HG03097 (cell line): ENCODE measurements around the gene ARMC6.
A peak's percentile ranks its signal among the peaks of the same experiment; 100 is the strongest.
"Not testable (repeated sequence)": the region's sequence is repeated elsewhere in the genome, so short reads cannot be mapped to it uniquely, and the experiment has no call there.

Experiments used
- ATAC-seq: cut with Tn5 transposase; IDR thresholded peaks from one replicate; pipeline ENCODE4 v1.9.1; 2021; ENCODE audit not compliant: unreplicated experiment, low FRiP score

ARMC6 gene

DNA sequence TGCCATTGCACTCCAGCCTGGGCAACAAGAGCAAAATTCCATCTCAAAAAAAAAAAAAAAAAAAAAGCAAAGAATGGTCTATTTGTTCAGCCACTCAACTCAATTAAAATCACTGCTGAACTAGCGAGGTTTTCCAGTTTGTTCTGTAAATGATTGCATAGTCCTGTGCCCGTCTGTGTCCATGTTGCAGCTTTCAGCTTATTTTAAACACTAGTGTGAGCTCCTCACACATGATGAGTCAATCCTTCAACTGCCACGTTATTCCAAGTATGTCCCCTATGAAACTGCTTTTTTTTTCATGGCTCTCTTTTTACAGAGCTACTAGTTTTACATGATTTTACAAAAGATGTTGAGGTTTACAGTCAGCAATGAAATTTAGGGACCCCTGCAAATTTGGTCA is 12.3 kb upstream of the ARMC6 start:
- no peak for ATAC-seq

DNA sequence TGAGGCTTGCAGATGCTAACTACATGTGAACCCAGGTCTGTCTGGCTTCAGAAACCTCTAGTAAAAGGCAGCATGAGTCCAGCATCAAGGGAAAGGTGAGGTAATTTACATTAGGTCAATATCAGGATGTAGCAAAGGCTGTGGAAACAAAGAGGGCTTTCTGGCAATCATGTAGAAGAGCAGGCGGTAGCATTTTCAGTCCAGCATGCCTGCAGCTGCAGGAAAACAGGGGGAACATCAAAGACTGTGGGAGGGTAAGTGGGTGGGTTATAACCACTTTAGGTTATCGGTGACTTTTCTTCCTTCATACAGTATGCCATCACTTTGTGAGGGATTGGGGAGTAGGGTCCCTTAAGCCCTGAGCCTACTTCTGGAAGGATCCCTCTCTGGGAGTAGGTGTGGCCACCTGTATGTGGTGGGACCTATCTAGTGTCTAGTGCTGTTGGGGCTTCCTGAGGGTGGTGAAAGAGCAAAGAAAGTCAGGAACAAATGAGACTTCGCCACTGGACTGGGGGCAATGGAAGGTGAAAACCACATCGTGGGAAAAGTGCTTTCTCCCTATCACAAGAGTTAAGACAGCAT is 10.9 kb upstream of the ARMC6 start:
- no peak for ATAC-seq

- not testable (repeated sequence) for ATAC-seq
Observed at GRCh38 chr19:19023376-19023775, 10.0 kb upstream of the ARMC6 start.

GRCh38 chr19:19025861-19026260 is 7.5 kb upstream of the ARMC6 start:
- no peak for ATAC-seq

GRCh38 chr19:19026299-19026971 is 7.0 kb upstream of the ARMC6 start:
- ATAC-seq = no peak

DNA sequence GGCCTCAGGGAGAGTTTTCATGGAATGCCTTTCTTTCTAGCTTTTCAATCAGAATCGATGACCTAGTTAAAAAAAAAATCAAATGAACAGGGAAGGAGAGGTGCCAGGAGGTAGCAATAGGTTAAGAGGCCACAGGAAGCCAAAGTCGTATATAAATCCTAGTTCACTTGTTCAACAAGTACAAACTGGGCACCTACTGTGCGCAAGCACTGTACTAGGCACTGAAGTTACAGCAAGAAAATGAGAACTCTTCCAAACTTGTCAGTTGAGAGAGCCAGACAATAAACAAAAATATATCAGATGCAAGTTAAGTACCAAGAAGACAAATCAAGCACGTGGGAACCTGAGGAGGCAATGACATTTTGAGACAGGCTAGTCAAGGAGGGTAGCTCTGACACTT is 6.2 kb upstream of the ARMC6 start:
- ATAC-seq = no peak

DNA sequence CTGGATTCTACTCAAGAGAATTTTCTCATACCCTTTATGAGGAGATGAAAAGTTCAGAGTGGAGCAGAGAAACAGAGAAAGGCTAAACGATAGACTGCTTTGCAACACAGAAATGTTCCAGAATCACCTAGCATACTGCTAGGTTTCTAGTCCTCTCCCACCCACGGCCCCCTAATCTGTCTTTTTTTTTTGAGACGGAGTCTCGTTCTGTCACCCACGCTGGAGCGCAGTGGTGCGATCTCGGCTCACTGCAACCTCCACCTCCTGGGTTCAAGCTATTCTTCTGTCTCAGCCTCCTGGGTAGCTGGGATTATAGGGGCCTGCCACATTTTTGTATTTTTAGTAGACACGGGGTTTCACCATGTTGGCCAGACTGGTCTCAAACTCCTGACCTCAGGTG is 4.9 kb upstream of the ARMC6 start:
- no peak for ATAC-seq

- no peak for ATAC-seq
Observed at GRCh38 chr19:19031891-19032290, 1.5 kb upstream of the ARMC6 start.

DNA sequence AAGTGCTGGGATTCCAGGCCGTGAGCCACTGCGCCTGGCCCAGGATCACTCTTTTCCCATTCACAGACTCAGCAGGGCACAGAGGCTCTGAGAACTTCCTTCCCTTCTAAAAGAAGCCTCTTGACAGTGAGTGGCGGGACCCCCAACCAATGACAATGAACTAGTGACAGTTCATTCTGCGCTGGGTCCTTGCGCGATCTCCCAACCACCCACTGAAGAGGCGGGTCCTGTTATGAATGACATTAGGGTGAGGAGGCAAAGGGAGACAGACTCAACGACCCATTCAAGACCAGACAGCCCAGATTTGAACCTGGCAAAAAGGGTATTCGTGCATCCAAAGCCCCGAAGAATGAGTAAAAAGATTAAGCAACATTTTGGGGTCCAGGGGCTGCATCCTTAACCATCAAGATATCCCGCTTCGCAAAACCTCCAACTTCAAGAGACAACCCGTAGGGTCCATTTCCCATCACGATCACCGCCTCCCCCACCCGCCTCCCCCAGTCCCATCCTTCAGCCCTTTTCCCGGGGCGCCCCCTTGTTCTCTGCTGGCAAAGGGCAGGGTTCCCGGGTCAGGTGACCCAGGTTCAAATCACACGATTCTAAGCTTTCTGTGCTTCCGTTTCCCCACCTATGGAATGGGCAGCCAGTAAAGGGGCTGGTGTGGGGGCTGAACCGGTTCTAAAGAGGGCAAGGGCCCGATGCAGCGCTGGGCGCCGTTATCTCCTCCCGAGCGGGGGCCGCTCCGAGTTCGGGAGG is 805 bp upstream of the ARMC6 start:
- ATAC-seq = peak; percentile 44

GRCh38 chr19:19033176-19033425 is 302 bp upstream of the ARMC6 start:
- ATAC-seq = no peak

GRCh38 chr19:19034204-19034624 is 811 bp downstream of the ARMC6 start:
- no peak for ATAC-seq

DNA sequence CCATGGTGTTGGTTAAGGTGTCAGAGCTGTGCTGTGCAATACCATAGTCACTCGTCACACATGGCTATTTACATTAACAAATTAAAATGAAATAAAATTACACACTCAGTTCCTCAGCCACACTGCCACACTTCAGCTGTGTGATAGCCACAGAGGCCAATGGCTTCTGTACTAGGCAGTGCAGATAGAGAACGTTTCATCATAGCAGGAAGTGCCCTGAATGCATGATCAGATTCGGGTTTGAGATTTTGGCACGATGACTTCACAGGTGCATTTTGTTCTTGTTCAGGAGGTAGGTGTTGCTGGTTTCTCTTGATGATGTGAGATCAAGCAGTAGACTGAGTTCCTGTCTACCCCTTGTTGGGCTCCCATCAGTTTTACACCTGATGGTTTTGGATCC is 6.5 kb downstream of the ARMC6 start:
- ATAC-seq = no peak

GRCh38 chr19:19040417-19040816 is 7.0 kb downstream of the ARMC6 start:
- no peak for ATAC-seq

DNA sequence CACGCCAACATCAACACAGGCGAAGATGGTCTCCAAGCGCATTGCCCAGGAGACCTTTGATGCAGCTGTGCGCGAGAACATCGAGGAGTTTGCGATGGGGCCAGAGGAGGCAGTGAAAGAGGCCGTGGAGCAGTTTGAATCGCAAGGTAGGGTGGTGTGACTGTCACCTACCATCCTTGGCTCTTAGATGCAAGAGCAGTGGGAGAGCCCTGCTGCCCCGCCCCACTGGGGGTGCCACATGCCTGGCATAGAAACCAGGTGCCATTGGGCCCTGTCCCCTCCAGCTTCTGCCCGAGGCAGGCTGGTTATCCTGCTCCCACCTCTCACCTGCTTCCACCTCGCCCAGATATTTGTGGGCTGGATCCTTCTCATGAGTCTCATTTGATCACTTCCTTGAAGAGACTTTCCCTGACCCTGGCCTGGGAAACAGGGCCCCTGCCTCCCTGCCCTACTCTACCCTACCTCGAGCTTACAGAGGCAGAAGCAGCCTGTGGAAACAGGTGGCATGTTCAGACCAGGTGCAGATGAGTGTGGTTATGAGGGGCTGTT is 9.4 kb downstream of the ARMC6 start:
- no peak for ATAC-seq

GRCh38 chr19:19043481-19043880 is 10.1 kb downstream of the ARMC6 start:
- ATAC-seq = no peak

GRCh38 chr19:19043881-19044280 is 10.5 kb downstream of the ARMC6 start:
- ATAC-seq = no peak

GRCh38 chr19:19049406-19049805 is 16.0 kb downstream of the ARMC6 start:
- no peak for ATAC-seq

DNA sequence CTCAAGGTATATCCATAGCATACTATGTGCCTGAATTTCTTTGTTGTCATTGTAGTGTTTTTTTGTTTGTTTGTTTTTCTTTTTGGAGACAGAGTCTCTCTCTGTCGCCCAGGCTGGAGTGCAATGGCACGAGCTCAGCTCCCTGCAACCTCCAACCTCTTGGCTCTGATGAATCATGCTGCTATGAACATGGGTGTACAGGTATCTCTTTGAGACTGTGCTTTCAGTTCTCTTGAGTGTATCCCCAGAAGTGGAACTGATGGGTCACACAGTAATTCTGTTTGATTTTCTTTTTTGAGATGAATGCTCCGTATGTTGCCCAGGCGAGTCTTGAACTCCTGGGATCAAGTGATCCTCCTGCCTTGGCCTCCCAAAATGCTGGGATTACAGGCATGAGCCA is 16.7 kb downstream of the ARMC6 start:
- ATAC-seq = no peak

GRCh38 chr19:19050731-19051130 is 17.3 kb downstream of the ARMC6 start:
- ATAC-seq = no peak

- ATAC-seq = no peak
Observed at GRCh38 chr19:19051478-19052213, 18.2 kb downstream of the ARMC6 start.

DNA sequence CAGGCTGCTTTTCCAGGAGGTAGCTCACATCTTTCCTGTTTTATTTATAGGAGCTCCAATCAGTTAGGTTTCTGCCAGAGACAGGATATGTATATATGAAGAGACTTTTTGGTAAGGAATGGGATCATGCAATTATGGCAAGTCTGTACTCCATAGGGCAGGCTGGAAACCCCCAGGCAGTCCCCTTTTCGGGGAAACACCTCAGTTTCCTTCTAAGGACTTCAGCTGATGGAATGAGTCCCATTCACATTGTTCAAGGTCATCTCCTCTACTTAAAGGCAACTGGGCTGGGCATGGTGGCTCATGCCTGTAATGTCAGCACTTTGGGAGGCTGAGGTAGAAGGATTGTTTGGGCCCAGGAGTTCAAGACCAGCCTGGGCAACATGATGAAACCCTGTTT is 19.5 kb downstream of the ARMC6 start:
- no peak for ATAC-seq
